HG03439 (cell line): ENCODE results near the gene EYA4.

Source experiments
- ATAC-seq: cut with Tn5 transposase; IDR thresholded peaks from one replicate; pipeline ENCODE4 v1.9.1; 2021; ENCODE audit warnings: mild to moderate bottlenecking, moderate library complexity; ENCODE audit not compliant: unreplicated experiment

The EYA4 gene

DNA sequence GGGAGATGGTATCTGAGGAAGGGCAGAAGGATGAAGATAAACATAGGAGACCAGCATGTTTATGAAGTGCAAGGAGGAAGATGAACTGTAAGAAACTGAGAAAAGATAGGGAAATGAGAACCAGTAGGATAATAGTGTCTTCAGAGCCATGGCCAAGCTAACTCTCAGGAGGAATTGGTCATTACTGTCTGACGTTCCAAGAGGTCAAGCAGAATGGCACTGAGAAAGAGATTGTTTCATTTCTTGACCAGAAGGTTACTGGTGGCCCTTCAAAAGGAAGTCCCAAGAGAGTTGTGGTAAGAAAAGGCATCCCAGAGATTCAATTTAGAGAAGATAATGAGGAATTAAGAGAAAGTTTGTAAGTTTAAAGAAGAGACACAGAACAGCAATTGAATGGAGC is 47.5 kb downstream of the EYA4 start:
- no peak for ATAC-seq

DNA sequence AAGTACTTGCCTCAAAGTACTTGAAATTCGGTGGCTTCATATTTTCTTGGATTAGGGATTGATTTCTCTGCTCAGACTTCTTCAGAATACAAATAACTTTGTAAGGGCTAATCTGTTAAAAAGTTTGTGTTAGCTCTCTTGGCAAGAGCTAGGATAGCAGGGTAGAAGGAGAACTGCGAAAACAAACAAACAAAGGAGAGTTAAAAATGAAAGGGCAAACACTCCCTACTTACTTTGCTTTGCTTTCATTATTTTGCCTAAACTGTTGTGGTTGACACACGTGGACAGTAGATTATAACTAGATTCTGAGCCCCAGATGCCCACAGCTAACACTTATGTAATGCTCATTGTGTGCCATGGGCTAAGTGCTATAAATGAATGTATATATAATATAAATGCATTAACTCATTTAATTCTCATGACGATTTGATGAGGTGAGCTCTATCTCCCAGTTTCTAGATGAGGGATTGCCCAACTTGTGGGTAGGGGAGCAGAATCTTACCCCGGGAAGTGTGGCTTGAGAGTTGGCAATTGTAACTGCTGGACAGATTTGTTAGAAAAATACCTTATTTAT is 48.7 kb downstream of the EYA4 start:
- no peak for ATAC-seq

DNA sequence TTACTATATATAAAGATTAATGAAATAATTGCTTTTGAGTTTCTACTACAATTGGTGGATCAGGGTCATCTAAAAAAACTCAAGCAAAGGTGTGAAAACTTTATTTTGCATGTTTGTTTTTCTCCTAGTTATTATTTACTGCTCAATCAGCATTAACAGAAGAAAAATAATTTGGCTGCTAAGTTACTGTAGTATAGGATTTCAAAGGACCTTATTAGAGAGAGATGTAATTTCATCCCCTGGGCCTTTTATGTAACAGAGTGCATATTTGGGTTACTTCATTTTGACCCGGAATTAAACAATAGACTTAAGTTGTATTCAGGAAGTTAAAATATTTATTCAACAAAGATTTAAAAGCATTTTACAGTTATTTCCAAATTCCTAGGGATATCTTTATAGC is 49.8 kb downstream of the EYA4 start:
- ATAC-seq = no peak

DNA sequence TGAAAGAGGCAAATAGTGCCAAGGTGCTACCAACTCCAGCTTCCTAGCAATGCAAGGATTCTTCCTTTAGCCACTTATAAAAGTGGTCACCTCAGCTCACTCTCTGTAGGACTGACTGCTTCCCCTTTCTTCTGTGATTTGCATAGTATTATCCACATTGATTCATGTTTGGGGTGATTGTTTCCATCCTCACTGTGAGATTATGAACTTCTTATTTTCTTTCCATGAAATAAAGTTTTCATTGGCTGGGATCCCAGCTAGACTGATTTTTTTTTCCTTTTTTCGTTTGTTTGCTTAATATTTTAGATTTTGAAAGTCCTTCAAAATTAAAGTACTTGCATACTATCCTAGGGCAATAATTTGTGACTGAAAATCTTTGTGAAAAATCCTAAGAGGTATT is 50.5 kb downstream of the EYA4 start:
- no peak for ATAC-seq

DNA sequence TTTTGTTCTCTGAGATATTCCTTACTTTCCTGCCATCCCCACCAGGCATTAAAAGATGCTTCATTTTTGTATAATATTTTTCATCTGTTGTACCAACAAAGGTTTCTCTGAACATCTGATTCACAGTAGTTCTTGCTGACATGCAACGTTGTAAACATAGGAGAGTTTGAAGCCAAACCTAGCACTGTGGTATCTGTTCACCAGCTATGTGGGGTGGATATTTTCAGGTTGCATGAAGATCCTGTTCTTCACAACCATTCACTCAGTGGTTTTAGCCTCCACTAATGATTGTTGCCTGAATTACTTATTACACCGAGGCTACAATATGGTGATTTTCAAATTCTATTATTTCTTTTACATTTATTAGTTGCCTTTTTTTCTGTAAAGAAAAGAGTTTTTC is 56.5 kb downstream of the EYA4 start:
- no peak for ATAC-seq

DNA sequence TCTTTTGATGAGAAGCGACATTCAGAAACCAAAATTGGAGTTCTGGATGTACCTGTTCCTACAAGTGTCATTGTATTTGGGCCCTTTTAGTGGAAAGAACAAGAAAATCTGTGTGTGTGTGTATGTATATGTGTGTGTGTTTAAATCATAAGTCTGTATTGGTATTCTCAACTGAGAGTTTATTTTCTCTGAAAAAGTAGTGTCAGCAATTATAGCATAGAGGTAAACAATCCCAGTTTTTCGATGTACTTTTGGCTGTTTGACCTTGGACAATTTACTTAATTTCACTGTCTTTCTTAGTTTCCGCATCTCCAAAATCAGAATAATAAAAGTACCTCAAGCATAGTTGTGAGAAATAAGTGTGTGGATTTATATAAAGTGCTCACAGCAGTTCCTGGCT is 57.2 kb downstream of the EYA4 start:
- ATAC-seq = no peak

DNA sequence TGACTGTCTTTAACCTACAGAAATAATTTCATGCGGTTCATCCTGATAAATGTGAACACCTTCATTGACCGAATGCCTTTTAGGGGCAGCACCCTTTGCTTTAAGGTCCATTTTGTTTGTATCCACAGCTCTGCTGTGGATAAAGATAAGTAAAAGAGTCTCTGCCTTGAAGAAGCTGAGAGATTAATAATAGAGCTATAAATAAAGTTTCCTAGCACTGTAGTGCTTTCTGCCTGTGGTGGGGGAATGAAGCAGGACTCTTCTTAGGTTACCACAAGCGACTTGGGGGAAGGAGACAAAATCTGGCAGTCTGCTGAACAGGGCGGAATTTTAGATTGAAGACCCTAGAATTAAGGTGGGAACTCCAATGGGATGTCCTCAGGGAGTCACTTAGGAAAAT is 57.6 kb downstream of the EYA4 start:
- no peak for ATAC-seq

DNA sequence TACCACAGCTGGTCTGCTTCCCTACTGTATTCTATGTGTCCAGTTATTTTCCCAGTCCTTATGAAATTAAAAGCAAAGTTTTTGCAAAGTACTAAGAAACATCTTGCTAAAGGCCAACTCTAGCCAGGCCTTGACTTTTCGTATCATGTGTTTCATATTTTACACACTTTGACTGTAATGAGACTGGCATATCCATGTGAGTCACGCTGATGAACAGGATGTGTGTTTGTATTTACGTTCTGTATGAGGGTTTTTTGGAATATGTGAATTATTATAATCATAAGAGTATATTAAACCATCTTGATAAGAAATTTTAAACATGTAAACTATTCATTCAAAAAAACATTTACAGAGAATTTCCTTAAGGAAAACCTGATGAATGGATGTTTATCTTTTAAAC is 59.7 kb downstream of the EYA4 start:
- ATAC-seq = no peak

DNA sequence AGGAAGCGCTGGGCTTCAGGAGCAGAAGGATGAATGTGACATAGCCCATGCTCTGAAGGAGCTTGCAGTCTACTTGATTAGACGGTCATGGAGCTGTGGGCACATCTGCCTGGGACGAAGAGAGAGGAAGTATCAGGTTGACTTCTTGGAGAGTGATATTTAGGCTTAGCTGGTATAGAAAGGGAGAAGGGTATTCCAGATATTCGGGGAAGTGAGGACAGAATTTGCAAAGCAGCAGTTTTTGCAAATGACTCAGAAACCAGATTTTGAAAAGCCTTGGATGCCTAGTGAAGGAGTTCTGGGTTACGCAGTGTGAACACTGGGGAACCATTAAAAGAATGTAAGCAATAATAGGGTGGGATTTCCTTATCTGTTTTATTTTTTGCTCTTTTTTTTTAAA is 60.7 kb downstream of the EYA4 start:
- no peak for ATAC-seq

DNA sequence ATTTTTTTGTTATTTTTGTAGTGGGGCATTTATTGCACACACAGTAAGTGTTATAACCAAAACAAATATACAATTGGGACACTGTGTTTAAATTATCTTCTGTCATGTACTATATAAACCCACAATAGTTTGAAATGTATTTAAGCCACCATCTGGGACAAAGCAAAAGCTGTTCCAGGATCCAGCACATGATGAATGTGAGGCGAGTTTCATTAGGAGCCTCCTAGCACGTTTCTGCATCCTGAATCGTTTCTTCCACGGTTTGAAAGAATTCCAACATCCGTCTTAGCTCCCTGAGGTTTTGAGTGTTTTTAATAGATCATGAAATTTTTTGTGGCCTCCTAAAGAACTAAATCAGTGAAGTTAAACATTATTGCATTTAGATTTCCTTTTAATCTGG is 65.8 kb downstream of the EYA4 start:
- ATAC-seq = no peak

DNA sequence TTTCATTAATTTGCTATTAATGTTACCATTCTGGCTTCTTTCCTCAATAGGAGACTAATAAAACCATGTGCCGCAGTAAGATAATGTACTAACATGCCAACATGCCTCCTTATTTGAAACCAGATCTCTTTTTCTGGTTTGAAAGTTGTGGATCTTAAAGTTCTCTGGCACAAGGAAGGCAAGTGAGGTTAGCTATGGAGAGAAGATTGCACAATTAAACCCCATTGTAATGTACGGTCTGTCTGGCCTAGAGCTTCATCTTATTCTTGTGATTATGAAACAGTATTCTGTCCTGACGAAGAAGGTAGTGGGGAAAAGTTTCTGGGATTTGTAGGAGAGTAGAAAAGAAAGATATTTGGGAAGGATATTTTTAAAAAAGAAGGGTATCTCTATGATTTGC is 68.4 kb downstream of the EYA4 start:
- no peak for ATAC-seq

DNA sequence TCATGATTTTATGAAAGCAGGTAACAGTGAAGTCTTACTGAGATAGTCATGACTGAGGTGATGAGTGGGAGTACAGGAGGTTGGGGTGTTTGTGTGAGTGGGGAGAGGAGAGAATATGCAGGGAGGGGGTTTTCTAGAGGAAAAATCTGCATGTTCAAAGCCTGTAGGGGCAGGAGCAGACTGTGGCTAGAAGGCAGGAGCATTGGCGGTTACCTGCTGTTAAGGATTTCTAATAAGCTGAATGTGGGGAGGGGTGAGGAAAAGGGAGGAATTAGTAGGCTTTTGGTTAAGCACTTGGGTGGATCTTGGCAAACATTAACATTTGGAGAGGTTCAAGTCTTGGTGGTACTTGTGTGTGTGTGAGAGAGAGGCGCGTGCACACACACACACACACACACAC is 70.8 kb downstream of the EYA4 start:
- no peak for ATAC-seq

DNA sequence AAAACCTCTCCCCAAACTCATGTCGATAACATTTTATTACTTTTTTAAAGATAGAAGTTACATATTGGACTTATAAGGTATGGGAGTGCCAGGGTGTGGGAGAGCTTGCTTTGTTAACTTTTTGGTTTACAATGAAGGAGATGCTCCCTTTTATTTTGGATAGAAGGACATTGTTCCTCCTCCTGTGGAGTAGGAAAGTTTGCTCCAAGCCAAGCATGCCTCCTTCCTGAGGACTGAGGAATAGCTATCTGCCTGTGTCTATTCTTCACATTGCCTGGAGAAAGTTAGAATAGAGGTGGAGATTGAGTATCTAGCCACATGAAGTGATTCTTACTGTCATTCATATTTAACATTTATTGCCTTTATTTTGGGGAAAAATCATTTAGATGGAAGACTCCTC is 71.9 kb downstream of the EYA4 start:
- ATAC-seq = no peak

DNA sequence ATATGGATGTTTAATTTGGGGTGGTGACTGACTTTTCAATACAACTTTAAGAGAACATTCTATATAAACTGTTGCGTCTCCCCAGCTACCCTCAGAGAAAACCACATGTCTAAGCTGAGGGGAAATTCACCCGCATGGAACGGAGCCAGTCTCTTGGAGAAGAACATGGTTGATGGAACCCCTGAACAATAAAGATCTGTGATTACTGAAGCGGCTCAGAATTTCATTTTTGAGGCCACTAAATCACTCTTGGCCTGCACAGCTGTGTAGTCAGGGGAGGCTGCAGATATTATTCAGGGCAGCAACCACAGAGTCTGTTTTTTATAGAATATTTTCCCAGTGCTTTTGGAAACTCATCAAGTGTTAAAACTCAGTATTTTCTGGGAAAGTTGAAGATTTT is 73.8 kb downstream of the EYA4 start:
- ATAC-seq = no peak

DNA sequence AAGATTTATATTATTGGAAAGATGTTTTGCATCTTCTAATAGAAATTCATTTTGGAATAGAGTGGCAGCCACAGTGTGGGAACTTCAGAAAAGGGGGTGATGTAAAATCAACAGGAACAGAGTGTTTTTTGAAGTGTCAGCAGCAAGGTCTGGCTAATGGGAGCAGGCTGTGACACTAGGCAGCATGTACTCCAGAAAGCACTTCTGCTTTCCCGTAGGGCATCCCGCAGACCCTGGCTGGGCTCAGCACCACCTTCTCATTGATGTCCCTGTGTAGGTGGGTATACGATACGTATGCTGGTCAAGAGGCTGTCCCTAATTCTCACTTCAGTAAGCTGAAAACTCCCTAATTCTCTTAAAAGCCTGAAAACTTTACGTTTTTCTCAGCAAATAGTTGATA is 74.7 kb downstream of the EYA4 start:
- no peak for ATAC-seq

DNA sequence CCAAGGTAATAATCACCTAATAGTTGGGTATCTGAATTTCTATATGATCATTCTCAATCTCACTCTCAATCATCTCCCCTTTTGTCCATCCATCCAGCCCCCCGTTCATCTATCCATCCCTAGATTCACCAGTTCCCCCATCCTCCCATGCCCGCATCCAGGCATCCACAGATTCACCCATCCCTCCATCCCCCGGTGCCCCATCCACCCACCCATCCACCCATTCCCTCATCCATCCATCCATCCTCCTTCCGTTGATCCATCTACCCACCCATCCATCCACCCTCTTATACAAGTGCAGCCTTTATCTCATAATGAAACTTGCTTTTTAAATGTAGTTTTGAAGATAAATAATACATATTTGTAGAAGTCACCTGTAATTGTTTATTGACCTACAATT is 76.5 kb downstream of the EYA4 start:
- ATAC-seq = no peak

DNA sequence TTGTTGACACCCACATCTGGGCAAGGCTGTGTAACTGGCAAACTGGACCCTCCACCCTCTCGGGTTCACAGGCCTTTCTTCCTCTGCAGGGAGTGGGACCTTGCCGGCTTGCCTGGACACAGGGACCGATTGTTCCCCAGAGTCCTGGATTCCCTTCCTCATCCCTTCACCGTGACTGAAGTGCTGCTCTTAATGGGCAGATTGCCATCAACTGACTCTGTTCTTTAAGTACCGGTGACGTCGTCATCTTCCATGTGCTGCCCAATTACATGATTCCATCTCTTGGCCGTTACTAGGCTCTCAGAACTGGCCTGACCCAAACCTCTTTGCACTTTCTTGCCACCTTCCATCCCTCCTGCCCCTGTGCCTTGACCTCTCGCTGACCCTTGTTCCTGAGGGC is 85.4 kb downstream of the EYA4 start:
- no peak for ATAC-seq

DNA sequence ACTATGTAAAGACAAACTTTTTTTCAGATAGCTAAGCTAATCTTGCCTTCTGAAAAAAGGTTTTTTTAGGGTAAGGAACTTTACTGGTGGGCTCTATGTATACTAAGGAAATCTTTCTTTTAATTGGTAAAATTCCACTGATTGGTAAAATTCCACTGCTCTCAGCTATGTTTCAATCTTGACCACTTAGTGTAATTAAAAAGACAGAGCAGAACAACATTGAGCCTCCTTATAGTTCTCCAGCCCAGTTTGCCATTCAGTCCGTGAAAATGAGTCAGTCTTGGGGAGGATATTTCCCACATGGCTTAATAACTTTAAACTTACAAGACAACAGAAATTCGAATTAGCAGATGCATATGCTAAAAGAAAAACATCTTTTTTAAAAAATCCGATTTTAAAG is 92.7 kb downstream of the EYA4 start:
- no peak for ATAC-seq

DNA sequence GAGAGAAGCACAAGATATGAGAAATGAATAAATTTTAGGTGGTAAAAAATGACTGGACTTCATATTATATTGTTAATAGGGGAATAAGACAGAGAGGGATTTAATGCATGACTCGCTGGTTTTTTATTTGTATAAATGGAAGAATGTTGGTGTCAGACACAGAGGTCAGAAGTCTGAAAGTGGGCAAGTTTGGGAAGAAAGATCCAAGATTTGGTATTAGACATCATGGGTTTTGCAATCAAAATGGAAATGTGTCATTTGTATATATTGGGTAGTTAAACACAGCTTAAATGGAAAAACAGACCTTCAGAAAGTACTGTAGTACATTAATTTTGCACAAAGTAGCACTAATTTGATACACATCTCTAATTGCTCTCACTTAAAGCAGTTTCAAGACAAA is 96.2 kb downstream of the EYA4 start:
- no peak for ATAC-seq

DNA sequence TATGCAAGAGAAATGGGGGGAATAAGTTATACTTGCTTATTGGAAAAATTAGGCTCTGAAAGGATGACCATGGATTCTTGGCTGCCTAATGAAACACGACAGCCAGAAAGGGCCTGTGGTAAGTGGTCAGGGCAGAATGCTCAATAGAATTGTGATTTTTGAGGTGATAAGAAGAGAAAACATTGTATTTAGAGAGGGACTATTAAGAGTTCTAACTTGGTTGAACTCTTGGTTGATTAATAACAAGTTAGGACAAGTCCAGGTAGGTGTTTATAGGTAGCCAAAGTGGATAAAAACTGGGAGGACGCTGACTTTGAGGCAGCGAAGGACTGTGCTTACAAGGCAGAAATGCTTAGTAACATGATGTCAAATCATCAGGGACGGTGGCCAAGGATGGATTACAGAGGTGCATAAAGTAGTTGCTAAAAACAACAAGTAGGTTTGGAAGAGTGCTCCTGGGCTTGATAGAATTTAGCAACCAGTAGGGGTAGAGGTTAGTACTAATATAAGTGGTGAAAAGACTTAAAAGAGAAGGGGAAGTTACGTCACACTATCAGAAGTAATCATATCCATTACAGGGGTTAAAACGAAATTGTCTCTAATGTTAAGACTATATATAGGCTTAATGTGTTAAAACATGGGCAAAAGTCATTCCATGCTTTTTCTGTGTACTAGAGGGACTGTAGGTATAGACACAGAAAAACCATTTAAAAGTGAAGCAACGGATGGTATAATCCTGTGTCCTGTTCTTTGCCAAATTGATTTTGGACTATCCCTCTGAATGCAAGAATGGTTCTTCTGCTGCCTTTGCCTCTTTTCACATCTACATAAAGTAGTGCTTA is 98.6 kb downstream of the EYA4 start:
- ATAC-seq = no peak

DNA sequence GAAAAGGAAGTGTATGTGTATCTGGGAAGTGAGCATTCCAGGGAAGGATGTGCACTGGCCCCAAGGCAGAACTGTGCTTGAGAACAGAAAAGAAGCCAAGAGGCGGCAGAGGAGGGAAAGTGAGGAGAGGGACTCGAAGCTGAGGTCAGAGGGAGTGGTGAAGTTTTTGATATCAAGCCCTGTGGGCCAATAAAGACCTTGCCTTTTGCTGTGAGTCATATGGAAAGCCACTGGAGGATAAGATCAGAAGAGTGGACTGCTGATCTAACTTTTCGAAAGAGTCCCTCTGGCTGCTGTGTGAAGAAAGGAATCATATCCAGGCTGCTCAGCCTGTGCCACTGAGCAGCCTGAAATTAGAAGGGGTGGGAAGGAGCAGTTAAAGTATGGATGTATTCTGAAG is 99.4 kb downstream of the EYA4 start:
- no peak for ATAC-seq

DNA sequence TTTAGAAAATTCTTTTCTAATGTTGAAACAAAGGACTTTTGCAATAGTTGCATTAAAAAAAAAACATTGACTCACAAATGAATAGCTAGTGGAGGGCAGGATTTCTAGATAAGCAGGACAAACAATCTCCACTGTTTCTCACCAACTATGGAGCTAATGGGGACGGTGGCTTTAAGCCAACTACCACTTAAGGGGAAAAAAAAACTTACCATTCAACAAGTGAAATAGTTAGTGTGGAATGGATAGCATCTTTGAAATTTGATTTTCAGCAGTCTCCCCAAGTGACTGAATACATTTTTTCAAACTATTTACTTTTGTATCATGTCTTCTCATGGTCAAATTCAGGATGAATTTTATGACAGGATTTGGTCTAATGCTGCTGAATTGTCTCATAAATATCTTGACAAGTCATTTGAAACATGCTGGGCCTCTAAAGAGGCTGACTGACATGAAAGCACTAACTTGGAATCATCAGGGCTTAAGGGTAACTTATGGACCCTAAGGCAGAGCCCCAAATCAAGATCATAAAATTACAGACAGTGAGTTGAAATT is 100.5 kb downstream of the EYA4 start:
- no peak for ATAC-seq

DNA sequence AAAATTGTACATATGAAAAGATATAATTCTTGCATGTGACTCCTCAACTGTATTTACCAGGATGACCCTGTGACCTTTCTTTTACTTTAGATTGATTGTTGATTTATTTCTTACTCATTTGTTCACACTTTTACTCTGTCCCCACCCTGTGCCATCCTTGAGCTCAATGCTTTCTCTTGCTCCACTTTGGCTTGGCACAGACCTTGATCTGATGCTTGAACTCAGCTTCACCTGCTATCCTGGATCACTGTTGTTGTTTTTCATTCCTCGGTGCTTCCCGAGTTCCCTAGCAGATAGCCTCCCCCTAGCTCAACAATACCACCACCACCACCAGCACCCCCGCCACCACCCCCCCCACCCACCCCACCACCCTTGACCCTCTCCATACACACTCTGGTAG is 102.1 kb downstream of the EYA4 start:
- ATAC-seq = no peak
